Neural cell (in vitro differentiated cells): ENCODE data around the gene C3. TPM values are rescaled to one million over a fixed set of nuclear protein-coding genes. Genes with fewer than 3 reads are reported as not detected.

Experiments used
- H2AFZ ChIP-seq: fragments of 200-600, 300-800 bp; sonication (generic), shearing (Covaris generic); 2 replicates; pipeline ENCODE4 v1.6.0; 2014; ENCODE audit warnings: low read depth, mild to moderate bottlenecking, antibody characterized with exemption, low read length, moderate library complexity
- H3F3A ChIP-seq: fragments of 200-600 bp; shearing (Covaris generic); 2 replicates; pipeline ENCODE4 v1.6.1; 2016; ENCODE audit warnings: mild to moderate bottlenecking, moderate library complexity, mixed read lengths, antibody characterized with exemption, low read length; ENCODE audit not compliant: insufficient read depth, poor library complexity, severe bottlenecking
- H3K27ac ChIP-seq: fragments of 200-600, 300-800 bp; sonication (generic), shearing (Covaris generic); 2 replicates; pipeline ENCODE4 v1.5.1; 2014; ENCODE audit warnings: mild to moderate bottlenecking, low read length, moderate library complexity
- H3K27me3 ChIP-seq: fragments of 300-800, 200-600 bp; sonication (generic), shearing (Covaris generic); 2 replicates; pipeline ENCODE4 v1.6.0; 2014; ENCODE audit warnings: mild to moderate bottlenecking, low read depth, low read length, moderate library complexity; ENCODE audit not compliant: insufficient read depth
- H3K36me3 ChIP-seq: fragments of 300-800, 200-600 bp; sonication (generic), shearing (Covaris generic); 2 replicates; pipeline ENCODE4 v1.5.1; 2014; ENCODE audit warnings: mild to moderate bottlenecking, antibody characterized with exemption, low read length, moderate library complexity; ENCODE audit not compliant: insufficient read depth
- H3K4me2 ChIP-seq: fragments of 300-800, 200-600 bp; sonication (generic), shearing (Covaris generic); 2 replicates; pipeline ENCODE4 v1.6.0; 2014; ENCODE audit warnings: mild to moderate bottlenecking, low read length
- H3K4me3 ChIP-seq: fragments of 300-800, 200-600 bp; sonication (generic), shearing (Covaris generic); 2 replicates; pipeline ENCODE4 v1.5.1; 2014; ENCODE audit warnings: mild to moderate bottlenecking, low read length, moderate library complexity
- H3K79me2 ChIP-seq: fragments of 200-600 bp; shearing (Covaris generic); replicated peaks from 2 replicates; pipeline ENCODE4 v1.6.0; 2014; ENCODE audit warnings: mild to moderate bottlenecking, low read length, moderate library complexity; ENCODE audit not compliant: insufficient read depth
- H3K9ac ChIP-seq: fragments of 300-800, 200-600 bp; sonication (generic), shearing (Covaris generic); 2 replicates; pipeline ENCODE4 v1.6.1; 2016; ENCODE audit warnings: mild to moderate bottlenecking, low read length, mixed read lengths
- H3K9me2 ChIP-seq: fragments of 200-600 bp; shearing (Covaris generic); 2 replicates; pipeline ENCODE4 v1.6.1; 2016; ENCODE audit warnings: mild to moderate bottlenecking, low read length, mixed read lengths; ENCODE audit not compliant: insufficient read depth
- H3K9me3 ChIP-seq: fragments of 200-600, 300-800 bp; sonication (generic), shearing (Covaris generic); 2 replicates; pipeline ENCODE4 v1.6.1; 2016; ENCODE audit warnings: mild to moderate bottlenecking, mixed run types, low read length, moderate library complexity, mixed read lengths
- H4K20me1 ChIP-seq: fragments of 200-600 bp; shearing (Covaris generic); 2 replicates; pipeline ENCODE4 v1.6.1; 2016; ENCODE audit warnings: mild to moderate bottlenecking, mixed run types; ENCODE audit not compliant: insufficient read depth
- CTCF ChIP-seq: fragments of 450-650 bp; IDR thresholded peaks from 2 replicates; pipeline ENCODE4 v1.5.1; 2014; ENCODE audit warnings: antibody characterized with exemption, mild to moderate bottlenecking, moderate library complexity; ENCODE audit not compliant: poor library complexity, severe bottlenecking
- EP300 ChIP-seq: fragments of 450-650 bp; conservative IDR thresholded peaks from 2 replicates; pipeline ENCODE4 v1.6.1; 2014; ENCODE audit warnings: antibody characterized with exemption, mild to moderate bottlenecking, moderate library complexity; ENCODE audit not compliant: poor library complexity, severe bottlenecking
- EZH2 ChIP-seq: fragments of 200-600, 300-800 bp; shearing (Covaris generic), sonication (generic); IDR thresholded peaks from 2 replicates; pipeline ENCODE4 v1.6.1; 2014; ENCODE audit warnings: antibody characterized with exemption, low read length, borderline replicate concordance, mild to moderate bottlenecking; ENCODE audit not compliant: insufficient read depth, poor library complexity, severe bottlenecking
- MXI1 ChIP-seq: fragments of 450-650 bp; conservative IDR thresholded peaks from 2 replicates; pipeline ENCODE4 v1.6.1; 2014; ENCODE audit warnings: antibody characterized with exemption, mild to moderate bottlenecking; ENCODE audit not compliant: poor library complexity, severe bottlenecking
- POLR2AphosphoS5 ChIP-seq: IDR thresholded peaks from 2 replicates; pipeline ENCODE4 v1.6.1; 2012
- RAD21 ChIP-seq: fragments of 450-650 bp; conservative IDR thresholded peaks from 2 replicates; pipeline ENCODE4 v1.6.1; 2014; ENCODE audit warnings: antibody characterized with exemption, mild to moderate bottlenecking, moderate library complexity
- REST ChIP-seq: IDR thresholded peaks from 2 replicates; pipeline ENCODE4 v1.6.1; 2012; ENCODE audit warnings: borderline replicate concordance
- SMC3 ChIP-seq: fragments of 450-650 bp; conservative IDR thresholded peaks from 2 replicates; pipeline ENCODE4 v1.6.1; 2014; ENCODE audit warnings: antibody characterized with exemption, mild to moderate bottlenecking, moderate library complexity; ENCODE audit not compliant: poor library complexity
- TAF1 ChIP-seq: IDR thresholded peaks from 2 replicates; pipeline ENCODE4 v1.6.1; 2012; ENCODE audit warnings: low read depth
- polyA plus RNA-seq: library from polyadenylated mRNA; depleted of rRNA; stranded (reverse); fragments of >200 nt; gene quantifications from 2 replicates; pipeline ENCODE4 v1.2.3, GENCODE V29; 2014

Gene C3
- polyA plus RNA-seq, 1 donor from 2014 or later: not detected

GRCh38 chr19:6734096-6734696 lies 13.7 kb upstream of the C3 start:
- no peak overlapping the region for H3K4me3 ChIP-seq
- no peak overlapping the region for H2AFZ ChIP-seq
- no peaks in the 10 kb centered on the region for H3K9me3 ChIP-seq
- no peaks in the 10 kb centered on the region for H4K20me1 ChIP-seq
- TF ChIP-seq EZH2 (no peak), MXI1 (no peak), REST (no peak), SMC3 (no peak), TAF1 (no peak), CTCF (no peak), RAD21 (no peak), POLR2AphosphoS5 (no peak)
- H3K27ac ChIP-seq: no peak overlapping the region
- H3K27me3 ChIP-seq: no peaks in the 10 kb centered on the region
- no peaks in the 10 kb centered on the region for H3K79me2 ChIP-seq
- no peak overlapping the region for H3K9ac ChIP-seq
- H3K36me3 ChIP-seq: no peaks in the 10 kb centered on the region
- no peak overlapping the region for H3K4me2 ChIP-seq
- H3K9me2 ChIP-seq: no peaks in the 10 kb centered on the region
- no peaks in the 10 kb centered on the region for H3F3A ChIP-seq

GRCh38 chr19:6733338-6734095 lies 13.1 kb upstream of the C3 start:
- H3K27me3 ChIP-seq: no peaks in the 10 kb centered on the region
- no peaks in the 10 kb centered on the region for H3K79me2 ChIP-seq
- H2AFZ ChIP-seq: no peak overlapping the region
- no peaks in the 10 kb centered on the region for H3K9me2 ChIP-seq
- H4K20me1 ChIP-seq: no peaks in the 10 kb centered on the region
- H3K9me3 ChIP-seq: no peaks in the 10 kb centered on the region
- H3F3A ChIP-seq: no peaks in the 10 kb centered on the region
- no peaks in the 10 kb centered on the region for H3K36me3 ChIP-seq
- TF ChIP-seq POLR2AphosphoS5 (no peak), RAD21 (no peak), MXI1 (no peak), REST (no peak), EP300 (no peak), EZH2 (no peak), CTCF (no peak), SMC3 (no peak), TAF1 (no peak)
- no peak overlapping the region for H3K4me3 ChIP-seq
- H3K4me2 ChIP-seq: no peak overlapping the region
- H3K27ac ChIP-seq: no peak overlapping the region
- no peak overlapping the region for H3K9ac ChIP-seq
